GM18499 (cell line): ENCODE measurements around the gene CA14.
A peak's percentile ranks its signal among the peaks of the same experiment; 100 is the strongest.
"Not testable (repeated sequence)": the region's sequence is repeated elsewhere in the genome, so short reads cannot be mapped to it uniquely, and the experiment has no call there.

Experiments
- ATAC-seq: cut with Tn5 transposase; IDR thresholded peaks from one replicate; pipeline ENCODE4 v1.9.1; 2021; ENCODE audit warnings: moderate number of reproducible peaks; ENCODE audit not compliant: insufficient read depth, unreplicated experiment

The CA14 gene

GRCh38 chr1:150235852-150236613 is 21.5 kb upstream of the CA14 start, which contains the start of gene ANP32E:
TSS of gene ANP32E (minus strand) at chr1:150236112. CDS start at chr1:150235786, 326 bp downstream.
- peak; percentile 71 for ATAC-seq

GRCh38 chr1:150236614-150237100 is 20.9 kb upstream of the CA14 start:
- no peak for ATAC-seq

GRCh38 chr1:150237176-150237575 is 20.4 kb upstream of the CA14 start:
- ATAC-seq: not testable (repeated sequence)

- ATAC-seq: no peak
Observed at GRCh38 chr1:150237746-150238145, 19.8 kb upstream of the CA14 start.

GRCh38 chr1:150243003-150243402 is 14.6 kb upstream of the CA14 start:
- ATAC-seq: no peak

- ATAC-seq: no peak
Observed at GRCh38 chr1:150249936-150250335, 7.6 kb upstream of the CA14 start.

GRCh38 chr1:150256198-150256553 is 1.4 kb upstream of the CA14 start:
- ATAC-seq: no peak

- no peak for ATAC-seq
Observed at GRCh38 chr1:150256554-150257341, 826 bp upstream of the CA14 start.

- ATAC-seq: no peak
Observed at GRCh38 chr1:150259217-150259616, 1.6 kb downstream of the CA14 start.

- no peak for ATAC-seq
Observed at GRCh38 chr1:150259758-150260669, 2.4 kb downstream of the CA14 start.

- no peak for ATAC-seq
Observed at GRCh38 chr1:150261367-150261766, 3.8 kb downstream of the CA14 start.

GRCh38 chr1:150262388-150263320 is 5.1 kb downstream of the CA14 start:
- no peak for ATAC-seq

- ATAC-seq: no peak
Observed at GRCh38 chr1:150263549-150263948, 6.0 kb downstream of the CA14 start.

- no peak for ATAC-seq
Observed at GRCh38 chr1:150267896-150268295, 10.3 kb downstream of the CA14 start.

- ATAC-seq: no peak
Observed at GRCh38 chr1:150268340-150268704, 10.7 kb downstream of the CA14 start.

GRCh38 chr1:150268705-150269403 is 11.3 kb downstream of the CA14 start, which contains the start of gene APH1A:
TSS of gene APH1A (minus strand) at chr1:150269016. CDS start at chr1:150268810, 206 bp downstream.
- peak; percentile 86 for ATAC-seq

- ATAC-seq: no peak
Observed at GRCh38 chr1:150269451-150269850, 11.9 kb downstream of the CA14 start.

GRCh38 chr1:150271291-150271959 is 13.9 kb downstream of the CA14 start:
- ATAC-seq: no peak
